GM18520 (cell line): Measurements from ENCODE around the gene MAPKBP1.

ENCODE experiments used
- ATAC-seq: cut with Tn5 transposase; IDR thresholded peaks from one replicate; pipeline ENCODE4 v1.9.1; 2021; ENCODE audit not compliant: unreplicated experiment

MAPKBP1 gene

GRCh38 chr15:41862515-41863116 is 88.3 kb downstream of the MAPKBP1 start:
- ATAC-seq = no peak

- ATAC-seq = no peak
These were observed 91.3 kb downstream of the MAPKBP1 start for GRCh38 chr15:41865490-41866055.

GRCh38 chr15:41866263-41866703 is 92.0 kb downstream of the MAPKBP1 start:
- ATAC-seq = no peak

GRCh38 chr15:41866872-41867579 is 92.7 kb downstream of the MAPKBP1 start:
- no peak for ATAC-seq

GRCh38 chr15:41868321-41868720 is 94.0 kb downstream of the MAPKBP1 start:
- ATAC-seq = no peak

GRCh38 chr15:41869770-41870688 is 95.7 kb downstream of the MAPKBP1 start:
- ATAC-seq = no peak

- no peak for ATAC-seq
These were observed 96.4 kb downstream of the MAPKBP1 start for GRCh38 chr15:41870689-41871081.

- no peak for ATAC-seq
These were observed 97.1 kb downstream of the MAPKBP1 start for GRCh38 chr15:41871175-41871905.

GRCh38 chr15:41872166-41872747 is 98.0 kb downstream of the MAPKBP1 start:
- no peak for ATAC-seq

- no peak for ATAC-seq
These were observed 99.4 kb downstream of the MAPKBP1 start for GRCh38 chr15:41873711-41874110.

GRCh38 chr15:41874736-41875135 is 100.5 kb downstream of the MAPKBP1 start:
- ATAC-seq = no peak

GRCh38 chr15:41876007-41876406 is 101.7 kb downstream of the MAPKBP1 start:
- no peak for ATAC-seq

GRCh38 chr15:41876689-41877088 is 102.4 kb downstream of the MAPKBP1 start:
- ATAC-seq = no peak
